Osteoblast (primary cell): ENCODE data around the gene LPIN1. TPM values are rescaled to one million over a fixed set of nuclear protein-coding genes. Genes with fewer than 3 reads are reported as not detected.

ENCODE experiments used
- DNase-seq: peaks from one replicate; pipeline ENCODE4 v3.0.0; 2011; ENCODE audit warnings: low spot score, mixed read lengths; ENCODE audit not compliant: insufficient read length; ENCODE audit errors: missing footprints
- H2AFZ ChIP-seq: 2 replicates; pipeline ENCODE4 v1.6.0; 2011; ENCODE audit warnings: mild to moderate bottlenecking, low read length
- H3K27ac ChIP-seq: 2 replicates; pipeline ENCODE4 v1.5.1; 2011; ENCODE audit warnings: mild to moderate bottlenecking, low read depth, low read length, moderate library complexity
- H3K27me3 ChIP-seq: 2 replicates; pipeline ENCODE4 v1.6.0; 2012; ENCODE audit warnings: mild to moderate bottlenecking, control low read depth, inconsistent platforms, low read length, moderate library complexity; ENCODE audit not compliant: insufficient read depth
- H3K36me3 ChIP-seq: 2 replicates; pipeline ENCODE4 v1.5.1; 2011; ENCODE audit warnings: mild to moderate bottlenecking, low read length, control low read depth, moderate library complexity; ENCODE audit not compliant: insufficient read depth
- H3K4me1 ChIP-seq: 2 replicates; pipeline ENCODE4 v1.5.1; 2011; ENCODE audit warnings: mild to moderate bottlenecking, low read length, control low read depth, moderate library complexity; ENCODE audit not compliant: insufficient read depth
- H3K4me2 ChIP-seq: 2 replicates; pipeline ENCODE4 v1.6.0; 2011; ENCODE audit warnings: mild to moderate bottlenecking, low read length; ENCODE audit not compliant: insufficient read depth
- H3K4me3 ChIP-seq: fragments of 200-600 bp; sonication (generic); 3 replicates; pipeline ENCODE4 v1.5.1; 2012; ENCODE audit warnings: mild to moderate bottlenecking, low read length, inconsistent platforms; ENCODE audit not compliant: insufficient read depth
- H3K79me2 ChIP-seq: 2 replicates; pipeline ENCODE4 v1.6.0; 2012; ENCODE audit warnings: mild to moderate bottlenecking, low read length, control low read depth, inconsistent platforms; ENCODE audit not compliant: insufficient read depth
- H3K9me3 ChIP-seq: 2 replicates; pipeline ENCODE4 v1.5.1; 2011; ENCODE audit warnings: low read depth, low read length, control low read depth
- H4K20me1 ChIP-seq: 2 replicates; pipeline ENCODE4 v1.6.0; 2012; ENCODE audit warnings: mild to moderate bottlenecking, low read length, control low read depth; ENCODE audit not compliant: insufficient read depth
- CTCF ChIP-seq: IDR thresholded peaks from 2 replicates; pipeline ENCODE4 v1.5.1; 2011; ENCODE audit warnings: mild to moderate bottlenecking, low read depth, low read length, moderate library complexity; ENCODE audit errors: extremely low read depth
- total RNA-seq: library from RNA; depleted of rRNA; stranded (reverse); fragments of >200 nt; gene quantifications from 2 replicates; pipeline ENCODE4 v1.2.3, GENCODE V29; 2012

LPIN1 gene
- total RNA-seq, 1 donor, result 117 TPM

- TF ChIP-seq CTCF, result no peak
- DNase-seq, result no peak
- peaks cover 49% of the 10 kb centered on the region for H3K36me3 ChIP-seq
- H3K4me3 ChIP-seq, result no peak overlapping the region
- no peaks in the 10 kb centered on the region for H3K4me1 ChIP-seq
- no peaks in the 10 kb centered on the region for H3K27me3 ChIP-seq
- no peak overlapping the region for H3K27ac ChIP-seq
- H3K9me3 ChIP-seq, result no peaks in the 10 kb centered on the region
- H4K20me1 ChIP-seq, result no peaks in the 10 kb centered on the region
- H2AFZ ChIP-seq, result no peak overlapping the region
- no peaks in the 10 kb centered on the region for H3K79me2 ChIP-seq
- no peak overlapping the region for H3K4me2 ChIP-seq
Measured at GRCh38 chr2:11795590-11795989, 49.2 kb downstream of the LPIN1 start.

- Histone ChIP-seq H2AFZ (no peak overlapping the region), H4K20me1 (no peaks in the 10 kb centered on the region), H3K27ac (no peak overlapping the region), H3K4me2 (no peak overlapping the region), H3K36me3 (peaks cover 49% of the 10 kb centered on the region), H3K9me3 (no peaks in the 10 kb centered on the region), H3K4me1 (no peaks in the 10 kb centered on the region), H3K79me2 (no peaks in the 10 kb centered on the region), H3K27me3 (no peaks in the 10 kb centered on the region), H3K4me3 (no peak overlapping the region)
- TF ChIP-seq CTCF, result no peak
- DNase-seq, result no peak
Measured at GRCh38 chr2:11796190-11797171, 50.0 kb downstream of the LPIN1 start.

DNA sequence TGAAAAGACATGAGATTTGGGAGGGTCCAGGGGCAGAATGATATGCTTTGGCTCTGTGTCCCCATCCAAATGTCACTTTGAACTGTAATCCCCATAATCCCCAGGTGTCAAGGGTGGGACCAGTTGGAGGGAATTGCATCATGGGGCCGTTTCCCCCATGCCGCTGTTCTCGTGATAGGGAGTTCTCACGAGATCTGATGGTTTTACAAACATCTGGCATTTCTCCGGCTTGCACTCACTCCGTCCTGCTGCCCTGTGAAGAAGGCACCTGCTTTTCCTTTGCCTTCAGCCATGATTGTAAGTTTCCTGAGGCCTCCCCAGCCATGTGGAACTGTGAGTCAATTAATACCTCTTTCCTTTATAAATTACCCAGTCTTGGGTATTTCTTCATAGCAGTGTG lies 51.4 kb downstream of the LPIN1 start:
- Histone ChIP-seq H3K4me2 (no peak overlapping the region), H2AFZ (no peak overlapping the region), H4K20me1 (no peaks in the 10 kb centered on the region), H3K27ac (no peak overlapping the region), H3K79me2 (no peaks in the 10 kb centered on the region), H3K27me3 (no peaks in the 10 kb centered on the region), H3K36me3 (peaks cover 40% of the 10 kb centered on the region), H3K4me1 (no peaks in the 10 kb centered on the region), H3K4me3 (no peak overlapping the region), H3K9me3 (no peaks in the 10 kb centered on the region)
- DNase-seq, result no peak
- TF ChIP-seq CTCF, result no peak

DNA sequence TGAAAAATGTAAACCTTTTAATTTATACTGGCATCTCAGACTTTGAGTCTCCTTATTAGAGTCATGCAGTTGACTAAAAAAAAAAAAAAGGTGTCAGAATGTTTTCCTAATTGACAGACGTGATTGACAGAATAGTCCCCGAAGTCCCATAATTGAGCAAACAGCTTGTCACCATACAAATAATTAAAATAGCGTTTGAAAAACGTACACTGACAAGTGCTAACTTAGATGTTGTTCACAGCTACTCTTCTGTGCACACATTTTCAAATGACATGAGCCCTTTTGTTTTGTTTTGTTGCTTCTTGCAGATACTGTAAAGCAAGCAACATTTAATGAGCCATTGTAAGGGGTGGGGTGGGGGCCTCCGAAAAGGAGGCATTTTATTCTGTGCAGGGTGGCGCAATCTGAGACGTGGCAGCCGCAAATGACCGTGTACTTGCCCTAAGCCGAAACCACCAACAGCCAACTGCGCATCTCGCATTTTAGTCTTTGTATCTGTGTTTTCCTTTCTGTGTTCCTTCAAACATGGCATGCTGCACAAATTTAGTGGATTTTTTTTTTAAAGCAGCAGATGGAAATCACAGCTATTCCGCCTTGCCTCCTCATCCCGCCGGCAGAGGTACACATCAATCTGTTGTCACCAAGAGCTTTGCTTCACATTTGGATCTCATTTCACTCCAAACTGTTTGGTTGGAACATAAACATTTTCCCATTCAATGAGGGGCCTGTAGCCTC lies 52.4 kb downstream of the LPIN1 start:
- Histone ChIP-seq H3K4me1 (no peaks in the 10 kb centered on the region), H4K20me1 (no peaks in the 10 kb centered on the region), H3K36me3 (peaks cover 39% of the 10 kb centered on the region), H3K27me3 (no peaks in the 10 kb centered on the region), H3K4me3 (no peak overlapping the region), H3K27ac (no peak overlapping the region), H3K79me2 (no peaks in the 10 kb centered on the region), H3K9me3 (no peaks in the 10 kb centered on the region), H2AFZ (no peak overlapping the region), H3K4me2 (no peak overlapping the region)
- no peak for DNase-seq
- no peak for TF ChIP-seq CTCF
